NCI-H1048 (cell line): ENCODE data around the gene PPM1B.
A peak's percentile ranks its signal among the peaks of the same experiment; 100 is the strongest.
"Not testable (repeated sequence)": the region's sequence is repeated elsewhere in the genome, so short reads cannot be mapped to it uniquely, and the experiment has no call there.

Experiments used
- DNase-seq: peaks from one replicate; lab custom pipeline; 2025; lab: John Stamatoyannopoulos, UW

Gene PPM1B

GRCh38 chr2:44163777-44164176 is 4.9 kb upstream of the PPM1B start:
- DNase-seq = no peak

GRCh38 chr2:44164617-44165016 is 4.1 kb upstream of the PPM1B start:
- DNase-seq = no peak

- DNase-seq = no peak
Observed at GRCh38 chr2:44166096-44166495, 2.6 kb upstream of the PPM1B start.

- no peak for DNase-seq
Observed at GRCh38 chr2:44167311-44167907, 1.3 kb upstream of the PPM1B start.

GRCh38 chr2:44167908-44168680 is 581 bp upstream of the PPM1B start:
- peak; percentile 99 for DNase-seq

GRCh38 chr2:44169155-44169898 is 652 bp downstream of the PPM1B start:
- no peak for DNase-seq

- no peak for DNase-seq
Observed at GRCh38 chr2:44170311-44170717, 1.6 kb downstream of the PPM1B start.

- DNase-seq = no peak
Observed at GRCh38 chr2:44171018-44171417, 2.3 kb downstream of the PPM1B start.

GRCh38 chr2:44171442-44171841 is 2.8 kb downstream of the PPM1B start:
- not testable (repeated sequence) for DNase-seq

GRCh38 chr2:44172576-44172975 is 3.9 kb downstream of the PPM1B start:
- DNase-seq = no peak

- DNase-seq = no peak
Observed at GRCh38 chr2:44178950-44179349, 10.3 kb downstream of the PPM1B start.

- no peak for DNase-seq
Observed at GRCh38 chr2:44181648-44182047, 13.0 kb downstream of the PPM1B start.

- no peak for DNase-seq
Observed at GRCh38 chr2:44184106-44184505, 15.4 kb downstream of the PPM1B start.

GRCh38 chr2:44186810-44187209 is 18.1 kb downstream of the PPM1B start:
- no peak for DNase-seq

GRCh38 chr2:44187251-44187650 is 18.6 kb downstream of the PPM1B start:
- DNase-seq = no peak

- no peak for DNase-seq
Observed at GRCh38 chr2:44188696-44189095, 20.0 kb downstream of the PPM1B start.

- no peak for DNase-seq
Observed at GRCh38 chr2:44189104-44189503, 20.4 kb downstream of the PPM1B start.

- DNase-seq = no peak
Observed at GRCh38 chr2:44190526-44190925, 21.9 kb downstream of the PPM1B start.

- DNase-seq = no peak
Observed at GRCh38 chr2:44191739-44192138, 23.1 kb downstream of the PPM1B start.

GRCh38 chr2:44192646-44193045 is 24.0 kb downstream of the PPM1B start:
- no peak for DNase-seq

GRCh38 chr2:44195714-44196113 is 27.0 kb downstream of the PPM1B start:
- no peak for DNase-seq

GRCh38 chr2:44197816-44198215 is 29.1 kb downstream of the PPM1B start:
- no peak for DNase-seq

GRCh38 chr2:44200011-44200410 is 31.3 kb downstream of the PPM1B start:
- DNase-seq = no peak
